DOHH2 (cell line): ENCODE results near the gene LAGE3.

ENCODE experiments used
- H3F3A ChIP-seq: fragments of 200-600 bp; sonication (generic), shearing (Covaris generic); 2 replicates; pipeline ENCODE4 v1.6.0; 2016; ENCODE audit warnings: antibody characterized with exemption, mild to moderate bottlenecking; ENCODE audit not compliant: control insufficient read depth, insufficient read depth
- H3K27ac ChIP-seq: fragments of 200-600 bp; sonication (generic); 2 replicates; pipeline ENCODE4 v1.5.1; 2014; ENCODE audit warnings: low read depth, mild to moderate bottlenecking, low read length, moderate library complexity
- H3K27me3 ChIP-seq: fragments of 200-600 bp; sonication (generic); 2 replicates; pipeline ENCODE4 v1.6.1; 2014; ENCODE audit warnings: mild to moderate bottlenecking, low read length, mixed read lengths; ENCODE audit not compliant: control insufficient read depth
- H3K36me3 ChIP-seq: fragments of 200-600 bp; sonication (generic); 2 replicates; pipeline ENCODE4 v1.6.1; 2014; ENCODE audit warnings: mild to moderate bottlenecking, low read length, moderate library complexity, mixed read lengths; ENCODE audit not compliant: control insufficient read depth
- H3K4me1 ChIP-seq: fragments of 200-600 bp; sonication (generic); 2 replicates; pipeline ENCODE4 v1.6.1; 2014; ENCODE audit warnings: mild to moderate bottlenecking, low read length, mixed read lengths; ENCODE audit not compliant: control insufficient read depth
- H3K4me2 ChIP-seq: fragments of 200-600 bp; sonication (generic); 2 replicates; pipeline ENCODE4 v1.6.0; 2014; ENCODE audit warnings: mild to moderate bottlenecking, low read length, moderate library complexity
- H3K4me3 ChIP-seq: fragments of 200-600 bp; sonication (generic); 2 replicates; pipeline ENCODE4 v1.5.1; 2014; ENCODE audit warnings: mild to moderate bottlenecking, low read length, mixed read lengths
- H3K79me2 ChIP-seq: fragments of 200-600 bp; sonication (generic); 2 replicates; pipeline ENCODE4 v1.6.1; 2014; ENCODE audit warnings: mild to moderate bottlenecking, low read length, mixed read lengths; ENCODE audit not compliant: control insufficient read depth
- H3K9me2 ChIP-seq: fragments of 200-600 bp; sonication (generic); replicated peaks from 2 replicates; pipeline ENCODE4 v1.6.1; 2014; ENCODE audit warnings: mild to moderate bottlenecking, low read length, mixed read lengths; ENCODE audit not compliant: control insufficient read depth
- H3K9me3 ChIP-seq: fragments of 200-600 bp; sonication (generic); 2 replicates; pipeline ENCODE4 v1.6.1; 2014; ENCODE audit warnings: antibody characterized with exemption, low read length, mixed read lengths; ENCODE audit not compliant: control insufficient read depth, insufficient read depth
- H4K20me1 ChIP-seq: fragments of 200-600 bp; sonication (generic); 2 replicates; pipeline ENCODE4 v1.6.0; 2014; ENCODE audit warnings: low read depth, mild to moderate bottlenecking, antibody characterized with exemption, low read length, moderate library complexity; ENCODE audit not compliant: control insufficient read depth, insufficient read depth
- CTCF ChIP-seq: fragments of 200-600 bp; sonication (generic); IDR thresholded peaks from one replicate; pipeline ENCODE4 v1.5.1; 2014; ENCODE audit warnings: antibody characterized with exemption, mild to moderate bottlenecking, low read depth, low read length; ENCODE audit not compliant: poor library complexity, severe bottlenecking
- EZH2phosphoT487 ChIP-seq: fragments of 200-600 bp; sonication (generic); IDR thresholded peaks from 2 replicates; pipeline ENCODE4 v1.6.1; 2017; ENCODE audit warnings: borderline replicate concordance, mild to moderate bottlenecking, antibody characterized with exemption, low read length, moderate library complexity, mixed read lengths

LAGE3 gene

GRCh38 chrX:154512879-154513553, 33.9 kb upstream of the LAGE3 start:
- Histone ChIP-seq H4K20me1 (no peaks in the 10 kb centered on the region), H3K4me2 (no peak overlapping the region), H3K9me2 (no peaks in the 10 kb centered on the region), H3K79me2 (peaks cover 16% of the 10 kb centered on the region), H3K9me3 (no peaks in the 10 kb centered on the region), H3K4me3 (no peak overlapping the region), H3K27ac (no peak overlapping the region), H3K4me1 (peaks cover 17% of the 10 kb centered on the region), H3F3A (no peaks in the 10 kb centered on the region), H3K27me3 (no peaks in the 10 kb centered on the region), H3K36me3 (peaks cover 15% of the 10 kb centered on the region; the same call in 1 of the 2 replicates)
- TF ChIP-seq EZH2phosphoT487, result no peak
- no peak for TF ChIP-seq CTCF

- Histone ChIP-seq H3K9me3 (no peaks in the 10 kb centered on the region), H3K4me3 (no peak overlapping the region), H3K4me1 (peaks cover 14% of the 10 kb centered on the region), H3K4me2 (no peak overlapping the region), H3K27ac (no peak overlapping the region), H3K36me3 (peaks cover 15% of the 10 kb centered on the region; the same call in 1 of the 2 replicates), H3F3A (no peaks in the 10 kb centered on the region), H4K20me1 (no peaks in the 10 kb centered on the region), H3K27me3 (no peaks in the 10 kb centered on the region), H3K9me2 (no peaks in the 10 kb centered on the region), H3K79me2 (peaks cover 16% of the 10 kb centered on the region)
- TF ChIP-seq CTCF, result no peak
- no peak for TF ChIP-seq EZH2phosphoT487
Observed at GRCh38 chrX:154511761-154512160, 32.7 kb upstream of the LAGE3 start.

GRCh38 chrX:154509455-154509854, 30.4 kb upstream of the LAGE3 start:
- Histone ChIP-seq H3K4me1 (peaks cover 4% of the 10 kb centered on the region; the same call in 1 of the 2 replicates), H3K9me2 (no peaks in the 10 kb centered on the region), H3K36me3 (peaks cover 22% of the 10 kb centered on the region; the same call in 1 of the 2 replicates), H3K27me3 (no peaks in the 10 kb centered on the region), H3K27ac (no peak overlapping the region), H3K79me2 (peaks cover 4% of the 10 kb centered on the region; the same call in 1 of the 2 replicates), H3K4me3 (no peak overlapping the region), H3K4me2 (no peak overlapping the region), H3K9me3 (no peaks in the 10 kb centered on the region), H3F3A (no peaks in the 10 kb centered on the region), H4K20me1 (no peaks in the 10 kb centered on the region)
- no peak for TF ChIP-seq EZH2phosphoT487
- no peak for TF ChIP-seq CTCF
